T-cell (primary cell): Measurements from ENCODE around the gene HOXB7. TPM values are rescaled to one million over a fixed set of nuclear protein-coding genes. Genes with fewer than 3 reads are reported as not detected.

ENCODE experiments used
- ATAC-seq, 4 experiments: fragments of 200-7000 bp in 3 of 4; fragments of 150-1000 bp in 1 of 4; cut with Tn5 transposase; replicated peaks in 1 of 4; 1 replicate in 3 of 4; 2 replicates in 1 of 4; pipeline ENCODE4 v1.10.0; 2021; ENCODE audit warnings: moderate library complexity in 3 of 4, mild to moderate bottlenecking in 2 of 4, moderate number of reproducible peaks in 1 of 4
- CTCF ChIA-PET, 2 donors: fragments of 300-600 bp; sonication (Branson Sonifier 250); formaldehyde crosslinking; loops; one replicate each; lab custom pipeline; 2022; ENCODE audit warnings: antibody characterized with exemption in 2 of 2; lab: Charles Lee
- POLR2A ChIA-PET, 2 donors: fragments of 300-600 bp; sonication (Branson Sonifier 250); formaldehyde crosslinking; loops; one replicate each; lab custom pipeline; 2022; ENCODE audit warnings: antibody characterized with exemption in 2 of 2; lab: Charles Lee
- DNase-seq, 35 experiments: peaks; one replicate each; pipeline versions ENCODE4 v3.0.0 to v3.0.0-alpha.2; 2013 to 2023
- H3K27ac ChIP-seq: one replicate; pipeline ENCODE4 v1.5.1; 2013; ENCODE audit warnings: low read length
- H3K27me3 ChIP-seq, 2 experiments: replicated peaks in 1 of 2; 1 replicate in 1 of 2; 2 replicates in 1 of 2; pipeline versions ENCODE4 v1.6.1 to v1.7.0; 2013; ENCODE audit warnings: low read length in 1 of 2, mixed read lengths in 1 of 2; ENCODE audit not compliant: control insufficient read depth in 2 of 2, insufficient read depth in 2 of 2; ENCODE audit errors: extremely low read depth in 1 of 2
- H3K36me3 ChIP-seq, 2 donors: 1 replicate in 1 of 2; 2 replicates in 1 of 2; pipeline versions ENCODE4 v1.6.1 to v1.7.0; 2013; ENCODE audit warnings: low read length in 1 of 2; ENCODE audit not compliant: control insufficient read depth in 2 of 2, insufficient read depth in 1 of 2; ENCODE audit errors: extremely low read depth in 1 of 2
- H3K4me1 ChIP-seq, 2 experiments: 1 replicate in 1 of 2; 2 replicates in 1 of 2; pipeline versions ENCODE4 v1.6.1 to v1.7.0; 2013; ENCODE audit warnings: low read length in 2 of 2, mixed read lengths in 1 of 2; ENCODE audit not compliant: insufficient read depth in 2 of 2, control insufficient read depth in 1 of 2; ENCODE audit errors: extremely low read depth in 1 of 2
- H3K4me3 ChIP-seq, 2 donors: 1 replicate in 1 of 2; 2 replicates in 1 of 2; pipeline versions ENCODE4 v1.5.1 to v1.7.0; 2013; ENCODE audit warnings: mild to moderate bottlenecking in 2 of 2, low read length in 1 of 2, moderate library complexity in 1 of 2; ENCODE audit not compliant: control insufficient read depth in 1 of 2; ENCODE audit errors: extremely low read depth in 1 of 2
- H3K9me3 ChIP-seq: 2 replicates; pipeline ENCODE4 v1.7.0; 2013
- H3K27ac Mint-ChIP-seq, 2 donors: one replicate each; pipeline ENCODE4 v1.8.0; 2020 to 2021; ENCODE audit warnings: mild to moderate bottlenecking in 2 of 2, mixed read lengths in 2 of 2
- H3K27me3 Mint-ChIP-seq, 2 donors: one replicate each; pipeline ENCODE4 v1.8.0; 2021 to 2022; ENCODE audit warnings: mixed read lengths in 2 of 2
- H3K36me3 Mint-ChIP-seq: one replicate; pipeline ENCODE4 v1.8.0; 2021; ENCODE audit warnings: mixed read lengths
- H3K4me1 Mint-ChIP-seq, 3 donors: one replicate each; pipeline ENCODE4 v1.8.0; 2020 to 2022; ENCODE audit warnings: mixed read lengths in 3 of 3, mild to moderate bottlenecking in 1 of 3
- H3K4me3 Mint-ChIP-seq, 3 donors: one replicate each; pipeline ENCODE4 v1.8.0; 2020 to 2022; ENCODE audit warnings: mild to moderate bottlenecking in 3 of 3, mixed read lengths in 3 of 3, moderate library complexity in 3 of 3
- H3K9me3 Mint-ChIP-seq, 3 donors: one replicate each; pipeline ENCODE4 v1.8.0; 2020 to 2022; ENCODE audit warnings: mixed read lengths in 3 of 3
- WGBS: methylation state at CpG from one replicate; pipeline ENCODE4 v1.1.5; 2013; ENCODE audit warnings: missing lambda C conversion rate; ENCODE audit not compliant: insufficient coverage; 5-methylcytosine and 5-hydroxymethylcytosine counted together
- total RNA-seq, 35 experiments: library from RNA in 6 of 35; stranded (reverse) in 6 of 35; fragments of 120-200 nt in 1 of 35; gene quantifications; one replicate each; pipeline versions ENCODE4 v1.2.1 to v1.2.4 and lab custom pipeline; 2013 to 2026

HOXB7 gene
- total RNA-seq, 5 donors from 2014 or later (not counting 1 experiment from before 2014, with no cell fraction given) = 0.47 to 0.66 (median 0.60) TPM; not detected in 2

DNA sequence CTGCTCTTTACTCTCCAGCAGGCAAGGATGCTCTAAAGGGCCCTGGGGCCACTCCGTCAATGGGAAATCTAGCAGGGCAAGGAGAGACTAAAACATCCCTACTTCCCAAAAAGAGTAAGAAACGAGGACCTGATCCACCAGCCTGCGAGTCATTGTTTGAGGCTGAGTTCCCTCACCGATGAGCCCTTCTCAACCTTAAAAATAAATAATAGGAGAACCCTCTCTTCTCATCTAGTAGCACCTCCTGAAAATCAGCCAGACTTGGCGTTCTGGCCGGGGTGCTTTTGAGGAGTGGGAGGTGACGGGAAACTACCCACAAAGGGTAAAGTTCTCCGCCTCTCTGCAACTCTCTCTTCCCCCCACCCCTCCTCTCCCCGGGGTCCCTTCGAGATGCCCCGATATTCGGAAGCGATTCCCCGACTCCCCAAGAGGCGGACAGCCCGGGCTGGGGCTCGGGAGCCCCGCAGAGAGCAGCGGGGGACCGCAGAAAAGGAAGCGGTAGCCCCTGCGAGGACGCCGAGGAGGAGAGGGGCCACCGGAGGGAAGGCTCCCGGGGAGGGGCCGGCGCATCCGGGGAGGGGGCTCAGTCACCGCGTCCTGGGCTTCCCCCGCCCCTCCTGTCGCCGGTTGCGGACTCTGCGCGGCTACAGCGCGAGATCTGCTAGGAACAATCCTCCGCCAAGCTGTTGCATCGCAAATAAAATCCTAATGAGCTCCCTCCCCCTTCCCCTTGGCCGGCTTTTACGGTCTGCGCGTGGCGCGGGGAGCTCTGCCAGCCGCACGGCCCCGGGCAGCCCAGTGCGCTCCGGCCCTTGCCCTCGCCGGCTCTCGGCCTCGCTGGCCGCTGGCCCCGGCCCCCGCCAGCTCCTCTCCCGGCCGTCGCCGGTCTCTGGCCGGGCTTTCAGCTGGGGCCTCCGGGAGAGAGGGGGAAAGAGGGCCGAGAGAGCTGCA is 14.0 kb upstream of the HOXB7 start:
- H3K4me1 Mint-ChIP-seq = peaks cover 10 to 20% (median 18%) of the 10 kb centered on the region in 3 donors
- no peaks in the 10 kb centered on the region for H3K36me3 Mint-ChIP-seq
- DNase-seq (peak in 2 of 35 experiments; percentile 24 to 55), ATAC-seq (peak; percentile 11 to 47 (median 22))
- Histone ChIP-seq H3K4me3 (peak overlapping the region; percentile 26 to 71), H3K27ac (no peak overlapping the region), H3K36me3 (no peaks in the 10 kb centered on the region), H3K27me3 (peaks cover 26 to 93% of the 10 kb centered on the region in 2 experiments), H3K4me1 (peaks cover 8 to 29% of the 10 kb centered on the region in 2 experiments), H3K9me3 (no peaks in the 10 kb centered on the region)
- 4% methylated on average over 54 of the region's 66 CpGs for WGBS
- no peak overlapping the region for H3K27ac Mint-ChIP-seq
- ChIA-PET POLR2A (interaction anchor here in 1 of 2 donors (0.5 to 0.6 kb wide), 2 partner anchors 423 to 976 kb away, joined by 3 read pairs; no protein-coding TSS in a partner anchor), CTCF (interaction anchor here in 1 of 2 donors (0.6 to 1.9 kb wide), 6 partner anchors 11 to 550 kb away, joined by 3 to 8 read pairs (median 4); no protein-coding TSS in a partner anchor)
- H3K27me3 Mint-ChIP-seq = peaks cover 68 to 90% of the 10 kb centered on the region in 2 donors
- H3K4me3 Mint-ChIP-seq = peak overlapping the region; percentile 75 to 78 (median 77)
- no peaks in the 10 kb centered on the region for H3K9me3 Mint-ChIP-seq

DNA sequence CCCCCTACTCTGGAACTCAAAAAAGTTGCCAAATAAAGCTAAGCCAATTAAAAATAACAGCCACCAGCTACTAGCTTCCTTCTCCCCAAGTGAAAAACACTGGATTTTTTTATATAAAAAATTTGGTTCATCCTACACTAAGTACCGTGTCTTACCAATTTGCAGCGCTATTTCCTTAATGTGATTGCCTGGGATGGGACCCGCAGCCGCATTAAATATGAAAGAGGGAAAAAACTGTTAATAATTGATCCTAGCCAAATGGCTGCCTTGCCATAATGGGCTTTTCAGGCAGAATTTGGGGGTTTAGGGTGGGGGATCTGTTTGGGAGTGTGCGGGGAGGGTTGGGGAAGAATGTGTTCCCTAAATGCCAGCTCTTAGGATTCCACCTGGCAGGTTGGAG is 13.3 kb upstream of the HOXB7 start:
- Mint-ChIP-seq H3K36me3 (no peaks in the 10 kb centered on the region), H3K27me3 (peaks cover 68 to 89% of the 10 kb centered on the region in 2 donors), H3K4me3 (peak overlapping the region in 1 of 3 donors; percentile 77), H3K4me1 (peaks cover 12 to 24% (median 18%) of the 10 kb centered on the region in 3 donors), H3K27ac (no peak overlapping the region), H3K9me3 (no peaks in the 10 kb centered on the region)
- ATAC-seq (no peak), DNase-seq (no peak)
- peaks cover 8 to 34% of the 10 kb centered on the region in 2 experiments for H3K4me1 ChIP-seq
- WGBS = 87% methylated on average over 3 of the region's 5 CpGs
- no peaks in the 10 kb centered on the region for H3K36me3 ChIP-seq
- H3K9me3 ChIP-seq = no peaks in the 10 kb centered on the region
- ChIA-PET POLR2A (interaction anchor here in 1 of 2 donors (0.6 kb wide), 1 partner anchor 913 kb away, joined by 3 read pairs; no protein-coding TSS in a partner anchor), CTCF (interaction anchor here in 1 of 2 donors (0.5 to 1.0 kb wide), 4 partner anchors 8 to 492 kb away, joined by 3 to 6 read pairs (median 4); no protein-coding TSS in a partner anchor)
- H3K4me3 ChIP-seq = no peak overlapping the region
- peaks cover 25 to 95% of the 10 kb centered on the region in 2 experiments for H3K27me3 ChIP-seq
- no peak overlapping the region for H3K27ac ChIP-seq

DNA sequence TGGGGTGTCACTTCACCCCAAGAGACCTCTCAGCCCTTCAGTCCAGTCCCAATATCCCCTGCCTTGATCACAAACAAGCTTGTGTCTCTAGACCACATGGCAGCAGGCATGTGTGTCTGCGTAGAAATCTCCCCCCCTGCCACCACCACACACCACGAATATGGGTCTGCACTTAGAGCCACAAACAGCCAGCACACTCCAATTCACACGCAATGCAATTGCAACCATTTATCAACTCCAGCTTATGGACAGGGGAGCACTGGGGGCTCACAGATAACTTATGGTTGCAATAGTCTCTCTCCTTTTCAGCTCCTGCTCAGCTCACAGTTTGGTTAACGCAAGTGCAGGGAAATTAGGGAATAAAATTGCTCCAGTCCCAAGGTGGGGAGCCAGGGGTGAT is 12.8 kb upstream of the HOXB7 start:
- no peak overlapping the region for H3K27ac ChIP-seq
- CTCF ChIA-PET = interaction anchor here in 1 of 2 donors (0.5 to 1.0 kb wide), 4 partner anchors 9 to 492 kb away, joined by 3 to 6 read pairs (median 4); no protein-coding TSS in a partner anchor
- Mint-ChIP-seq H3K4me3 (no peak overlapping the region), H3K36me3 (no peaks in the 10 kb centered on the region), H3K4me1 (peaks cover 15 to 28% (median 21%) of the 10 kb centered on the region in 3 donors), H3K9me3 (no peaks in the 10 kb centered on the region), H3K27ac (no peak overlapping the region), H3K27me3 (peaks cover 68 to 89% of the 10 kb centered on the region in 2 donors)
- WGBS = 62% methylated on average over 2 of the region's 4 CpGs
- H3K27me3 ChIP-seq = peaks cover 20 to 95% of the 10 kb centered on the region in 2 experiments
- no peaks in the 10 kb centered on the region for H3K36me3 ChIP-seq
- H3K4me3 ChIP-seq = no peak overlapping the region
- DNase-seq = no peak
- no peaks in the 10 kb centered on the region for H3K9me3 ChIP-seq
- POLR2A ChIA-PET = interaction anchor here in 1 of 2 donors (0.6 kb wide), 1 partner anchor 912 kb away, joined by 3 read pairs; no protein-coding TSS in a partner anchor
- ATAC-seq = no peak
- peaks cover 8 to 39% of the 10 kb centered on the region in 2 experiments for H3K4me1 ChIP-seq

DNA sequence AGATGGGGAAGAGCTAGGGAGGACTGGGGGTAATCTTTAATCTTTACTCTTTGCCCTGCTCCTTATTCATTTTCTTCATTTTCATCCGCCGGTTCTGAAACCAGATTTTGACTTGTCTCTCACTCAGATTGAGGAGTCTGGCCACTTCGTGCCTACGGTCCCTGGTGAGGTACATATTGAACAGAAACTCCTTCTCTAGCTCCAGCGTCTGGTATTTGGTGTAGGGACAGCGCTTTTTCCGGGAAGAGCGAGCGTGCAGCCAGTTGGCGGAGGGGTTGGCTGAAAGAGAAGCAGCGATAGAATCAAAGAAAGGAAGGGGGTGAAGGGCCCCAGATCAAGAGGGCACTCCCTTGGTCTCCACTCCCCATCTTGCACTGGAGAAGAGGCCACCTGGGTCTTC is 12.0 kb upstream of the HOXB7 start:
- Histone ChIP-seq H3K36me3 (no peaks in the 10 kb centered on the region), H3K4me3 (no peak overlapping the region), H3K27me3 (peaks cover 19 to 95% of the 10 kb centered on the region in 2 experiments), H3K9me3 (no peaks in the 10 kb centered on the region), H3K27ac (no peak overlapping the region), H3K4me1 (peaks cover 8 to 47% of the 10 kb centered on the region in 2 experiments)
- no peaks in the 10 kb centered on the region for H3K9me3 Mint-ChIP-seq
- peaks cover 21 to 33% (median 27%) of the 10 kb centered on the region in 3 donors for H3K4me1 Mint-ChIP-seq
- ATAC-seq (no peak), DNase-seq (no peak)
- ChIA-PET CTCF (interaction anchor here in 1 of 2 donors (0.6 kb wide), 1 partner anchor 10 kb away, joined by 3 read pairs; no protein-coding TSS in a partner anchor), POLR2A (interaction anchor here in 1 of 2 donors (0.5 to 0.7 kb wide), 3 partner anchors 22 to 904 kb away, joined by 3 to 4 read pairs (median 4); no protein-coding TSS in a partner anchor)
- peaks cover 67 to 88% of the 10 kb centered on the region in 2 donors for H3K27me3 Mint-ChIP-seq
- H3K36me3 Mint-ChIP-seq = no peaks in the 10 kb centered on the region
- WGBS = 78% methylated on average over 3 of the region's 11 CpGs
- no peak overlapping the region for H3K27ac Mint-ChIP-seq
- no peak overlapping the region for H3K4me3 Mint-ChIP-seq

DNA sequence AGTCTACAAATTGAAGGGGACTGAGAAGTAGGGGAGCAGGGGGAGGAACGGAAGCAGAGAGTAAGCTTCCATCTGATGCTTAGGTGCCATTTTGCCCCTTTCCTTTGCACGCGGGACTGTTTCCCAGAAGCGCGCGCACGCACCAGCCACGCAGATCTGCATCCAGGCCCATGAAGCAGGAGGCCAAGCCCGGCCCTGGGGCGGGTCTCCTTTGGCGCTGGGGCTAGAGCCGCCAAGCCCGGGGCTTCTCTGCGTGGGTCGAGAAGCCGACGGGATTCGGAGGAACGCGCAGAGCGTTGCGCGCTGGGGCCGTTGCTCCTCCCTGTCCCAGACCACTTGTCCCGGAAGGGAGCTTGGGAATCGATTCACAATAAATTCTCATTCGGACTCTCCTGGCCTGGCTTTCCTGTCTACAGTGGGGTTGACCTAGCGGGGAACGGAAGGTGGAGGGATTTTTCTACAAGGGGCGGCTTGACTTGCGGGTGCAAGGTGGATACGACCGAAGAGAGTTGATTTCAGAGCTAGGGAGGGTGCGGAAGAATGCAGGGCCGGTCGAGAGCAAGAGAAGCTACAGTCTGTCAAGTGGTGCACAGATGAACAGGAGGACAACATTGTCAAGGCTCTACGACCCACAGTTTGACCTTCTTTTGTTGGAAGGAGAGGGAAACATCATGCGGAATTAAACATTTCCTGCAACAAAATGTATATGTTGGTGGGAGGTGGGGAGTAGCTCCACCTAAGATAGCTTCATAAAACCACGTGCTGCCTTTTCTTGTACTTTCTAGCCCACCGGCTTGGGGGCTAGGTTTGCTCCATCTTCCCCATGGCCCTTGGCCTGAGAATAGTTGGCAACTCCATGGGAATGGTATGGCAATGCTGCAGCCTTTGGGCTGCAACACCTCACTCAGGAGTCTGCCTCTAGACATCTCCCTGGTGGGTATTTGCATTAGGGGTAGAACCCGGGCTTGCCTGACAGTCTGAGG is 10.9 kb upstream of the HOXB7 start:
- Mint-ChIP-seq H3K4me1 (peaks cover 24 to 36% (median 32%) of the 10 kb centered on the region in 3 donors), H3K4me3 (no peak overlapping the region), H3K36me3 (no peaks in the 10 kb centered on the region), H3K27me3 (peaks cover 73 to 88% of the 10 kb centered on the region in 2 donors), H3K27ac (peak overlapping the region in 1 of 2 donors; percentile 1), H3K9me3 (no peaks in the 10 kb centered on the region)
- Histone ChIP-seq H3K4me3 (no peak overlapping the region), H3K27me3 (peaks cover 13 to 95% of the 10 kb centered on the region in 2 experiments), H3K27ac (no peak overlapping the region), H3K9me3 (no peaks in the 10 kb centered on the region), H3K4me1 (peaks cover 6 to 44% of the 10 kb centered on the region in 2 experiments), H3K36me3 (no peaks in the 10 kb centered on the region)
- WGBS = 82% methylated on average over 35 of the region's 41 CpGs
- CTCF ChIA-PET = interaction anchor here (0.6 to 1.1 kb wide), 3 partner anchors 211 to 726 kb away, joined by 3 to 4 read pairs (median 3); partner anchors contain the start of gene SP2 (in 1 of the 2)
- no peak for ATAC-seq
- POLR2A ChIA-PET = no interaction called here
- DNase-seq = no peak
